Endothelial cell of umbilical vein (primary cell): ENCODE data around the gene LIPK.
"Not testable (repeated sequence)": the region's sequence is repeated elsewhere in the genome, so short reads cannot be mapped to it uniquely, and the experiment has no call there.

Experiments used
- EZH2 ChIP-seq: IDR thresholded peaks from 2 replicates; pipeline ENCODE4 v1.6.1; 2012; ENCODE audit warnings: borderline replicate concordance, low read depth, mild to moderate bottlenecking, moderate library complexity, low read length, inconsistent platforms; ENCODE audit not compliant: severe bottlenecking
- FOS ChIP-seq: IDR thresholded peaks from 2 replicates; pipeline ENCODE4 v1.6.1; 2011; ENCODE audit warnings: mild to moderate bottlenecking, low read length, moderate library complexity, borderline replicate concordance; ENCODE audit not compliant: insufficient read depth
- GATA2 ChIP-seq: IDR thresholded peaks from 2 replicates; pipeline ENCODE4 v1.7.0; 2011; ENCODE audit warnings: low read depth, mild to moderate bottlenecking, moderate library complexity, mixed read lengths, low read length; ENCODE audit not compliant: insufficient read length, insufficient read depth
- JUN ChIP-seq: IDR thresholded peaks from 2 replicates; pipeline ENCODE4 v1.6.1; 2011; ENCODE audit warnings: borderline replicate concordance, low read depth; ENCODE audit not compliant: insufficient read length, insufficient read depth
- MYC ChIP-seq: IDR thresholded peaks from one replicate; pipeline ENCODE4 v1.6.1; 2011; ENCODE audit warnings: mild to moderate bottlenecking, low read depth, low read length
- POLR2A ChIP-seq: IDR thresholded peaks from 2 replicates; pipeline ENCODE4 v1.6.1; 2012; ENCODE audit warnings: low read depth, mild to moderate bottlenecking, control low read depth, low read length
- POLR2AphosphoS5 ChIP-seq: IDR thresholded peaks from 2 replicates; pipeline ENCODE4 v1.6.1; 2012; ENCODE audit warnings: low read depth, mild to moderate bottlenecking, control low read depth, low read length, moderate library complexity; ENCODE audit not compliant: insufficient read depth
- TF ChIP-seq, protein P1 (sequence below), 2 donors: IDR thresholded peaks; 1 replicate in 1 of 2; 2 replicates in 1 of 2; pipeline ENCODE4 v1.5.1; 2011; ENCODE audit warnings: low read length in 2 of 2, mild to moderate bottlenecking in 2 of 2, moderate library complexity in 2 of 2, control low read depth in 1 of 2, inconsistent platforms in 1 of 2, low read depth in 1 of 2; ENCODE audit not compliant: insufficient read depth in 1 of 2; ENCODE audit errors: extremely low read depth in 1 of 2
- TF ChIP-seq, protein P2 (sequence below): IDR thresholded peaks from 2 replicates; pipeline ENCODE4 v1.6.1; 2011; ENCODE audit not compliant: insufficient read depth, insufficient read length

DNA sequence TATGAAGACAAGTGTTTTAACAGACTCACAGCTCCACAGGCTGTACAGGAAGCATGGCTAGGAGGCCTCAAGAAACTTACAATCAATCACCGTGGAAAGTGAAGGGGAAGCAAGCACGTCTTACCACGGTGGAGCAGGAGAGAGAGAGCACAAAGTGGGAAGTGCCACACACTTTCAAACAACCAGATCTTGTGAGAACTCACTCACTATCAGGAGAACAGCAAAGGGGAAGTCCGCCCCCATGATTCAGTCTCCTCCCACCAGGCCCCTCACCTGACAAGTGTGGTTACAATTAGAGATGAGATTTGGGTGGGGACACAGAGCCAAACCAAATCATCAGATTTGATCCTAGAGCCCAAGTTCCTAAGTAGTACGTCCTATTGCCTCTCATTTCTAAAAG is 35.9 kb downstream of the LIPK start:
- TF ChIP-seq POLR2A, POLR2AphosphoS5, GATA2, EZH2, JUN, MYC, FOS: not testable (repeated sequence)
- TF ChIP-seq, protein P1, sequence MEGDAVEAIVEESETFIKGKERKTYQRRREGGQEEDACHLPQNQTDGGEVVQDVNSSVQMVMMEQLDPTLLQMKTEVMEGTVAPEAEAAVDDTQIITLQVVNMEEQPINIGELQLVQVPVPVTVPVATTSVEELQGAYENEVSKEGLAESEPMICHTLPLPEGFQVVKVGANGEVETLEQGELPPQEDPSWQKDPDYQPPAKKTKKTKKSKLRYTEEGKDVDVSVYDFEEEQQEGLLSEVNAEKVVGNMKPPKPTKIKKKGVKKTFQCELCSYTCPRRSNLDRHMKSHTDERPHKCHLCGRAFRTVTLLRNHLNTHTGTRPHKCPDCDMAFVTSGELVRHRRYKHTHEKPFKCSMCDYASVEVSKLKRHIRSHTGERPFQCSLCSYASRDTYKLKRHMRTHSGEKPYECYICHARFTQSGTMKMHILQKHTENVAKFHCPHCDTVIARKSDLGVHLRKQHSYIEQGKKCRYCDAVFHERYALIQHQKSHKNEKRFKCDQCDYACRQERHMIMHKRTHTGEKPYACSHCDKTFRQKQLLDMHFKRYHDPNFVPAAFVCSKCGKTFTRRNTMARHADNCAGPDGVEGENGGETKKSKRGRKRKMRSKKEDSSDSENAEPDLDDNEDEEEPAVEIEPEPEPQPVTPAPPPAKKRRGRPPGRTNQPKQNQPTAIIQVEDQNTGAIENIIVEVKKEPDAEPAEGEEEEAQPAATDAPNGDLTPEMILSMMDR (IDR thresholded peaks at IDR 0.05; ENCODE audit: extremely low read depth in 1 of 2, insufficient read depth in 1 of 2, low read depth in 1 of 2, low read length in 2 of 2) = not testable (repeated sequence)
- TF ChIP-seq, protein P2, sequence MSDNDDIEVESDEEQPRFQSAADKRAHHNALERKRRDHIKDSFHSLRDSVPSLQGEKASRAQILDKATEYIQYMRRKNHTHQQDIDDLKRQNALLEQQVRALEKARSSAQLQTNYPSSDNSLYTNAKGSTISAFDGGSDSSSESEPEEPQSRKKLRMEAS = not testable (repeated sequence)
